Lower leg skin (tissue), 3 donors: ENCODE measurements around the gene FAM20A.

Source experiments
- CTCF ChIP-seq, 3 donors: fragments of 450-650 bp; IDR thresholded peaks; one replicate each; pipeline ENCODE4 v1.5.1; 2016; ENCODE audit warnings: antibody characterized with exemption in 3 of 3, mild to moderate bottlenecking in 3 of 3, moderate library complexity in 2 of 3
- POLR2A ChIP-seq, 2 donors: fragments of 450-650 bp; IDR thresholded peaks; one replicate each; pipeline ENCODE4 v1.6.1; 2016 to 2017; ENCODE audit warnings: antibody characterized with exemption in 2 of 2, mild to moderate bottlenecking in 1 of 2, moderate library complexity in 1 of 2

GRCh38 chr17:68588362-68588761 lies 12.8 kb downstream of the FAM20A start:
- TF ChIP-seq CTCF (IDR thresholded peaks at IDR 0.05) (no peak), POLR2A (IDR thresholded peaks at IDR 0.05) (no peak)
